NCI-H82 treated with DMSO at 0.1 percent for 48 hours (cell line): ENCODE measurements around the gene PAEP.

ENCODE experiments used
- DNase-seq: peaks from one replicate; lab custom pipeline; 2025; ENCODE audit not compliant: unreplicated experiment; lab: John Stamatoyannopoulos, UW

The PAEP gene

GRCh38 chr9:135574943-135575342 is 13.4 kb downstream of the PAEP start:
- DNase-seq = no peak

- no peak for DNase-seq
These were observed 14.6 kb downstream of the PAEP start for GRCh38 chr9:135575995-135576631.

GRCh38 chr9:135577256-135577655 is 15.7 kb downstream of the PAEP start:
- DNase-seq = no peak

GRCh38 chr9:135579356-135579755 is 17.8 kb downstream of the PAEP start:
- no peak for DNase-seq

GRCh38 chr9:135579889-135580660 is 18.5 kb downstream of the PAEP start:
- DNase-seq = no peak

- DNase-seq = no peak
These were observed 19.3 kb downstream of the PAEP start for GRCh38 chr9:135580664-135581380.

- no peak for DNase-seq
These were observed 20.3 kb downstream of the PAEP start for GRCh38 chr9:135581636-135582426.

- no peak for DNase-seq
These were observed 21.0 kb downstream of the PAEP start for GRCh38 chr9:135582541-135582940.

GRCh38 chr9:135582966-135583687 is 21.6 kb downstream of the PAEP start:
- no peak for DNase-seq

GRCh38 chr9:135583688-135584011 is 22.1 kb downstream of the PAEP start:
- DNase-seq = no peak

GRCh38 chr9:135584371-135584770 is 22.8 kb downstream of the PAEP start:
- DNase-seq = no peak

GRCh38 chr9:135584934-135585333 is 23.4 kb downstream of the PAEP start:
- no peak for DNase-seq

GRCh38 chr9:135586601-135587109 is 25.1 kb downstream of the PAEP start:
- DNase-seq = no peak

GRCh38 chr9:135587658-135588057 is 26.1 kb downstream of the PAEP start:
- no peak for DNase-seq

- no peak for DNase-seq
These were observed 26.8 kb downstream of the PAEP start for GRCh38 chr9:135588371-135588770.

- DNase-seq = no peak
These were observed 27.5 kb downstream of the PAEP start for GRCh38 chr9:135588886-135589595.

- DNase-seq = no peak
These were observed 28.3 kb downstream of the PAEP start for GRCh38 chr9:135589596-135590485.

- DNase-seq = no peak
These were observed 29.0 kb downstream of the PAEP start for GRCh38 chr9:135590486-135591079.
